Astrocyte (in vitro differentiated cells and primary cell): ENCODE measurements around the gene DCLRE1C.

ENCODE experiments used
- CTCF ChIP-seq: IDR thresholded peaks from 2 replicates; pipeline ENCODE4 v1.5.1; 2011; ENCODE audit warnings: low read depth, mild to moderate bottlenecking, inconsistent platforms, low read length, moderate library complexity; ENCODE audit not compliant: insufficient read depth
- EZH2 ChIP-seq: IDR thresholded peaks from 2 replicates; pipeline ENCODE4 v1.6.1; 2012; ENCODE audit warnings: mild to moderate bottlenecking, low read length, inconsistent platforms; ENCODE audit not compliant: insufficient read depth

- TF ChIP-seq CTCF, result no peak
- no peak for TF ChIP-seq EZH2
Measured at GRCh38 chr10:14967897-14968296, 14.0 kb upstream of the DCLRE1C start.
